ENCODE measurements around the gene WDR4. TPM values are rescaled to one million over a fixed set of nuclear protein-coding genes. Genes with fewer than 3 reads are reported as not detected.
"Not testable (repeated sequence)": the region's sequence is repeated elsewhere in the genome, so short reads cannot be mapped to it uniquely, and the experiment has no call there.

WDR4 gene
- total RNA-seq, 1 donor from 2014 or later = 4.5 TPM

- no peak for ATAC-seq (ENCODE audit: poor library complexity)
- no peak for DNase-seq
- intact Hi-C loops (cut with DNase I) = no loop called here
Observed at GRCh38 chr21:42830456-42831455, 48.6 kb downstream of the WDR4 start.

- no peak for ATAC-seq (ENCODE audit: poor library complexity)
- intact Hi-C loops (cut with DNase I) = no loop called here
- DNase-seq = no peak
Observed at GRCh38 chr21:42829954-42830353, 49.4 kb downstream of the WDR4 start.

- intact Hi-C loops (cut with DNase I) = no loop called here
- ATAC-seq (ENCODE audit: poor library complexity) (no peak), DNase-seq (no peak)
Observed at GRCh38 chr21:42829417-42829816, 49.9 kb downstream of the WDR4 start.

GRCh38 chr21:42827588-42827987, 51.8 kb downstream of the WDR4 start:
- ATAC-seq (ENCODE audit: poor library complexity) (no peak), DNase-seq (no peak)
- intact Hi-C loops (cut with DNase I) = no loop called here

GRCh38 chr21:42820616-42821465, 58.5 kb downstream of the WDR4 start:
- ATAC-seq (ENCODE audit: poor library complexity) (no peak), DNase-seq (no peak)
- intact Hi-C loops (cut with DNase I) = no loop called here

GRCh38 chr21:42819861-42820615, 59.3 kb downstream of the WDR4 start:
- DNase-seq (no peak), ATAC-seq (ENCODE audit: poor library complexity) (no peak)
- intact Hi-C loops (cut with DNase I) = loop anchor here (2.0 to 5.0 kb wide), 2 partner anchors 168 to 229 kb away; partner anchors contain the start of gene PDE9A

- ATAC-seq (ENCODE audit: poor library complexity) (peak; percentile 79), DNase-seq (peak; percentile 76)
- intact Hi-C loops (cut with DNase I) = loop anchor here (2.0 to 5.0 kb wide), 2 partner anchors 166 to 228 kb away; partner anchors contain the start of gene PDE9A
Observed at GRCh38 chr21:42818328-42818749, 61.0 kb downstream of the WDR4 start.

GRCh38 chr21:42815217-42815616, 64.1 kb downstream of the WDR4 start:
- no peak for DNase-seq
- no peak for ATAC-seq (ENCODE audit: poor library complexity)
- intact Hi-C loops (cut with DNase I) = loop anchor here (5.0 kb wide), 1 partner anchor 163 kb away; the partner anchor contains the start of gene PDE9A

GRCh38 chr21:42812528-42813241, 66.7 kb downstream of the WDR4 start:
- intact Hi-C loops (cut with DNase I); ATAC-seq (ENCODE audit: poor library complexity); DNase-seq: not testable (repeated sequence)

GRCh38 chr21:42811960-42812359, 67.4 kb downstream of the WDR4 start:
- DNase-seq (no peak), ATAC-seq (ENCODE audit: poor library complexity) (no peak)
- intact Hi-C loops (cut with DNase I) = no loop called here

GRCh38 chr21:42809577-42810475, 69.5 kb downstream of the WDR4 start:
- ATAC-seq (ENCODE audit: poor library complexity) (no peak), DNase-seq (no peak)
- intact Hi-C loops (cut with DNase I) = no loop called here

- DNase-seq = no peak
- no peak for ATAC-seq (ENCODE audit: poor library complexity)
- intact Hi-C loops (cut with DNase I) = no loop called here
Observed at GRCh38 chr21:42809171-42809570, 70.2 kb downstream of the WDR4 start.

- intact Hi-C loops (cut with DNase I) = no loop called here
- DNase-seq (no peak), ATAC-seq (ENCODE audit: poor library complexity) (no peak)
Observed at GRCh38 chr21:42807938-42808613, 71.3 kb downstream of the WDR4 start.

- intact Hi-C loops (cut with DNase I); DNase-seq; ATAC-seq (ENCODE audit: poor library complexity): not testable (repeated sequence)
Observed at GRCh38 chr21:42807293-42807895, 71.9 kb downstream of the WDR4 start.

GRCh38 chr21:42806509-42807140, 72.7 kb downstream of the WDR4 start:
- DNase-seq (no peak), ATAC-seq (ENCODE audit: poor library complexity) (peak; percentile 27)
- intact Hi-C loops (cut with DNase I) = no loop called here
